GM23248 (cell line): Measurements from ENCODE around the gene COG5.

Experiments
- EZH2 ChIP-seq: fragments of 200-600 bp; sonication (generic); IDR thresholded peaks from 2 replicates; pipeline ENCODE4 v1.6.1; 2018; ENCODE audit warnings: antibody characterized with exemption, mild to moderate bottlenecking; ENCODE audit not compliant: insufficient read depth, poor library complexity, severe bottlenecking
- EZH2phosphoT487 ChIP-seq: fragments of 200-600 bp; sonication (generic); IDR thresholded peaks from 2 replicates; pipeline ENCODE4 v1.6.1; 2018; ENCODE audit warnings: antibody characterized with exemption, moderate library complexity, mild to moderate bottlenecking, low read depth; ENCODE audit not compliant: insufficient read depth

GRCh38 chr7:107505997-107506673 lies 57.6 kb downstream of the COG5 start:
- TF ChIP-seq EZH2 (no peak), EZH2phosphoT487 (no peak)
